Adipocyte (in vitro differentiated cells): ENCODE results near the gene BBS10.
"Not testable (repeated sequence)": the region's sequence is repeated elsewhere in the genome, so short reads cannot be mapped to it uniquely, and the experiment has no call there.

Experiments used
- DNase-seq: peaks from one replicate; pipeline ENCODE4 v3.0.0-alpha.2; 2015; ENCODE audit warnings: low read depth
- H3K27me3 ChIP-seq: replicated peaks from 2 replicates; pipeline ENCODE4 v1.7.0; 2013; ENCODE audit warnings: mild to moderate bottlenecking, low read length, moderate library complexity; ENCODE audit not compliant: control insufficient read depth, insufficient read depth
- H3K36me3 ChIP-seq: 2 replicates; pipeline ENCODE4 v1.7.0; 2013; ENCODE audit warnings: low read length, mild to moderate bottlenecking, moderate library complexity; ENCODE audit not compliant: control insufficient read depth, insufficient read depth, severe bottlenecking
- H3K4me1 ChIP-seq: 2 replicates; pipeline ENCODE4 v1.7.0; 2013; ENCODE audit warnings: mild to moderate bottlenecking, low read length, moderate library complexity; ENCODE audit not compliant: control insufficient read depth, insufficient read depth
- H3K4me3 ChIP-seq: 2 replicates; pipeline ENCODE4 v1.7.0; 2013; ENCODE audit warnings: mild to moderate bottlenecking, low read length, moderate library complexity
- H3K9ac ChIP-seq: 2 replicates; pipeline ENCODE4 v1.7.0; 2013; ENCODE audit warnings: mild to moderate bottlenecking, low read length, moderate library complexity
- H3K9me3 ChIP-seq: 2 replicates; pipeline ENCODE4 v1.7.0; 2013; ENCODE audit warnings: mild to moderate bottlenecking, low read length, moderate library complexity; ENCODE audit not compliant: control insufficient read depth

Gene BBS10

GRCh38 chr12:76329606-76330005, 18.6 kb downstream of the BBS10 start:
- Histone ChIP-seq H3K36me3 (no peaks in the 10 kb centered on the region), H3K4me1 (peaks cover 4% of the 10 kb centered on the region), H3K27me3 (no peaks in the 10 kb centered on the region), H3K9ac (peak overlapping the region; percentile 19), H3K9me3 (no peaks in the 10 kb centered on the region), H3K4me3 (peak overlapping the region; percentile 11)
- DNase-seq = no peak

- Histone ChIP-seq H3K9ac (peak overlapping the region; percentile 59), H3K9me3 (no peaks in the 10 kb centered on the region), H3K4me3 (peak overlapping the region; percentile 11), H3K36me3 (no peaks in the 10 kb centered on the region), H3K27me3 (no peaks in the 10 kb centered on the region), H3K4me1 (peaks cover 4% of the 10 kb centered on the region)
- peak; percentile 72 for DNase-seq
Observed at GRCh38 chr12:76329159-76329558, 19.1 kb downstream of the BBS10 start.

DNA sequence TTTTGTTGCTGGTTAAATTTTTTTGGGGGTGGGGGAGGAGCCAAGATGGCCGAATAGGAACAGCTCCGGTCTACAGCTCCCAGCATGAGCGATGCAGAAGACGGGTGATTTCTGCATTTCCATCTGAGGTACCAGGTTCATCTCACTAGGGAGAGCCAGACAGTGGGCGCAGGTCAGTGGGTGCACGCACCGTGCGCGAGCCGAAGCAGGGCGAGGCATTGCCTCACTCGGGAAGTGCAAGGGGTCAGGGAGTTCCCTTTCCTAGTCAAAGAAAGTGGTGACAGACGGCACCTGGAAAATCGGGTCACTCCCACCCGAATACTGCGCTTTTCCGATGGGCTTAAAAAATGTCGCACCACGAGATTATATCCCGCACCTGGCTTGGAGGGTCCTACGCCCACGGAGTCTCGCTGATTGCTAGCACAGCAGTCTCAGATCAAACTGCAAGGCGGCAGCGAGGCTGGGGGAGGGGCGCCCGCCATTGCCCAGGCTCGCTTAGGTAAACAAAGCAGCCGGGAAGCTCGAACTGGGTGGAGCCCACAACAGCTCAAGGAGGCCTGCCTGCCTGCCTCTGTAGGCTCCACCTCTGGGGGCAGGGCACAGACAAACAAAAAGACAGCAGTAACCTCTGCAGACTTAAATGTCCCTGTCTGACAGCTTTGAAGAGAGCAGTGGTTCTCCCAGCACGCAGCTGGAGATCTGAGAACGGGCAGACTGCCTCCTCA, 28.5 kb downstream of the BBS10 start:
- H3K4me3 ChIP-seq, H3K36me3 ChIP-seq, H3K9ac ChIP-seq, H3K9me3 ChIP-seq, H3K27me3 ChIP-seq, DNase-seq, H3K4me1 ChIP-seq: not testable (repeated sequence)

- no peak for DNase-seq
- H3K4me1 ChIP-seq = peaks cover 8% of the 10 kb centered on the region
- H3K4me3 ChIP-seq = no peak overlapping the region
- no peaks in the 10 kb centered on the region for H3K9me3 ChIP-seq
- no peak overlapping the region for H3K9ac ChIP-seq
- no peaks in the 10 kb centered on the region for H3K27me3 ChIP-seq
- no peaks in the 10 kb centered on the region for H3K36me3 ChIP-seq
Observed at GRCh38 chr12:76318773-76319594, 29.2 kb downstream of the BBS10 start.

GRCh38 chr12:76317976-76318375, 30.2 kb downstream of the BBS10 start:
- DNase-seq = no peak
- Histone ChIP-seq H3K27me3 (no peaks in the 10 kb centered on the region), H3K4me3 (no peak overlapping the region), H3K4me1 (peaks cover 8% of the 10 kb centered on the region), H3K9ac (no peak overlapping the region), H3K36me3 (no peaks in the 10 kb centered on the region), H3K9me3 (no peaks in the 10 kb centered on the region)

GRCh38 chr12:76316468-76316867, 31.7 kb downstream of the BBS10 start:
- Histone ChIP-seq H3K4me3 (no peak overlapping the region), H3K4me1 (peaks cover 15% of the 10 kb centered on the region), H3K9ac (no peak overlapping the region), H3K27me3 (no peaks in the 10 kb centered on the region), H3K9me3 (no peaks in the 10 kb centered on the region), H3K36me3 (no peaks in the 10 kb centered on the region)
- no peak for DNase-seq

GRCh38 chr12:76313299-76313698, 34.9 kb downstream of the BBS10 start:
- Histone ChIP-seq H3K27me3 (no peaks in the 10 kb centered on the region), H3K36me3 (no peaks in the 10 kb centered on the region), H3K9ac (no peak overlapping the region), H3K4me3 (no peak overlapping the region), H3K9me3 (no peaks in the 10 kb centered on the region), H3K4me1 (peaks cover 14% of the 10 kb centered on the region)
- no peak for DNase-seq

DNA sequence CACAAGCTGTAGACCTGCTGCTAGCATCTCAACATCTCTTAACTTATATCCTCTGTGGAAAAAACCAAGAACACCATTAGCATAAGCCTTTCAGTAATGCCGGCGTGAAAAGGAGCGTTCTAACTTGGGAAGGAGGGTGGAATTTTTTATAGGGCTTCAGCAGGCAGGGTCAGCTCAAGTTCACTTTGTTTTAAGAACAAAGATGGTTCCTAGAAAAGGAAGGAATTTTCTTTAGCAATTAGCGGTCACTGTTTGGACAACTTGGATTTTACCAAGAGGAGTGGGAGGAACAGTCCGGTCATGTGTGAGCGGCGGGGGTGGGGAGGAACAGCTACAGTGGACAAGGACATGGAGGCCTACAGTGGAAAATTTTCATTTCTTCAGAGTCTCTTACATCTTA, 35.9 kb downstream of the BBS10 start:
- Histone ChIP-seq H3K9ac (no peak overlapping the region), H3K4me1 (peaks cover 13% of the 10 kb centered on the region), H3K4me3 (no peak overlapping the region), H3K27me3 (no peaks in the 10 kb centered on the region), H3K36me3 (no peaks in the 10 kb centered on the region), H3K9me3 (no peaks in the 10 kb centered on the region)
- DNase-seq = no peak

- Histone ChIP-seq H3K27me3 (no peaks in the 10 kb centered on the region), H3K36me3 (no peaks in the 10 kb centered on the region), H3K9me3 (no peaks in the 10 kb centered on the region), H3K4me1 (peaks cover 13% of the 10 kb centered on the region), H3K4me3 (no peak overlapping the region), H3K9ac (no peak overlapping the region)
- peak; percentile 29 for DNase-seq
Observed at GRCh38 chr12:76311796-76312195, 36.4 kb downstream of the BBS10 start.

- Histone ChIP-seq H3K4me1 (peaks cover 13% of the 10 kb centered on the region), H3K36me3 (no peaks in the 10 kb centered on the region), H3K27me3 (no peaks in the 10 kb centered on the region), H3K9me3 (no peaks in the 10 kb centered on the region), H3K4me3 (no peak overlapping the region), H3K9ac (no peak overlapping the region)
- DNase-seq = peak; percentile 20
Observed at GRCh38 chr12:76310110-76310509, 38.1 kb downstream of the BBS10 start.

DNA sequence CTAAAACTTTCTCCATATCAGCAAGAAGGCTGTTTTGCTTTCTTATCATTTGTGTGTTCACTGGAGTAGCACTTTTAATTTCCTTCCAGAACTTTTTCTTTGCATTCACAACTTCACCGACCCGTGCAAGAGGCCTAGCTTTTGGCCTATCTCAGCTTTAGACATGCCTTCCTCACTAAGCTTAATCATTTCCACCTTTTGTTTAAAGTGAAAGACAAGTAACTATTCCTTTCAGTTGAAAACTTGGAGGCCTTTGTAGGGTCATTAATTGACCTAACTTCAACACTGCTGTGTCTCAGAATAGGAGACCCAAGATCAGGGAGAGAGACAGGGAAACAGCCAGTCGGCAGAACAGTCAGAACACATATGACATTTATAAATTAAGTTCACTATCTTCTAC, 39.3 kb downstream of the BBS10 start:
- peak; percentile 44 for DNase-seq
- Histone ChIP-seq H3K36me3 (no peaks in the 10 kb centered on the region), H3K9me3 (no peaks in the 10 kb centered on the region), H3K4me3 (no peak overlapping the region), H3K9ac (no peak overlapping the region), H3K4me1 (peaks cover 13% of the 10 kb centered on the region), H3K27me3 (no peaks in the 10 kb centered on the region)
